PC-9 (cell line): ENCODE results near the gene SAMM50. TPM values are rescaled to one million over a fixed set of nuclear protein-coding genes. Genes with fewer than 3 reads are reported as not detected.

ENCODE experiments used
- BruUV-seq: library from RNA; stranded (reverse); fragments of 400-500 nt; replicated peaks from 2 replicates; lab custom pipeline; 2021; lab: Mats Ljungman, UMichigan
- CTCF ChIA-PET: fragments of 300-600 bp; sonication (Branson Sonifier 250); formaldehyde crosslinking; loops from one replicate; lab custom pipeline; 2022; ENCODE audit warnings: antibody characterized with exemption; lab: Charles Lee
- POLR2A ChIA-PET: fragments of 300-600 bp; sonication (Branson Sonifier 250); formaldehyde crosslinking; loops from one replicate; lab custom pipeline; 2022; ENCODE audit warnings: antibody characterized with exemption; ENCODE audit not compliant: unreplicated experiment; lab: Charles Lee
- DNase-seq, 2 experiments: peaks; one replicate each; pipeline versions ENCODE4 v3.0.0 to v3.0.0-alpha.2; 2015 to 2022; ENCODE audit warnings: mixed read lengths in 1 of 2
- H2AFZ ChIP-seq: fragments of 200-600 bp; sonication (generic); 2 replicates; pipeline ENCODE4 v1.8.1; 2017; ENCODE audit warnings: antibody characterized with exemption
- H3F3A ChIP-seq: fragments of 200-600 bp; sonication (generic); 2 replicates; pipeline ENCODE4 v1.8.1; 2017; ENCODE audit warnings: antibody characterized with exemption, mild to moderate bottlenecking, low read depth; ENCODE audit not compliant: insufficient read depth
- H3K27ac ChIP-seq: fragments of 200-600 bp; sonication (generic); 2 replicates; pipeline ENCODE4 v1.6.1; 2016; ENCODE audit warnings: mixed run types
- H3K27me3 ChIP-seq: fragments of 200-600 bp; sonication (generic); 2 replicates; pipeline ENCODE4 v1.6.1; 2016; ENCODE audit warnings: low read depth, mixed run types; ENCODE audit not compliant: insufficient read depth
- H3K36me3 ChIP-seq: fragments of 200-600 bp; sonication (generic); 2 replicates; pipeline ENCODE4 v1.6.1; 2016; ENCODE audit warnings: low read depth, mixed run types
- H3K4me1 ChIP-seq: fragments of 200-600 bp; sonication (generic); replicated peaks from 2 replicates; pipeline ENCODE4 v1.6.1; 2016; ENCODE audit warnings: mixed run types; ENCODE audit not compliant: insufficient read depth
- H3K4me2 ChIP-seq: fragments of 200-600 bp; sonication (generic); 2 replicates; pipeline ENCODE4 v1.6.1; 2017; ENCODE audit warnings: mixed run types
- H3K4me3 ChIP-seq: fragments of 200-600 bp; sonication (generic); 2 replicates; pipeline ENCODE4 v1.6.1; 2016; ENCODE audit warnings: mixed run types
- H3K79me2 ChIP-seq: fragments of 200-600 bp; sonication (generic); 2 replicates; pipeline ENCODE4 v1.6.1; 2017; ENCODE audit warnings: low read depth, mixed run types
- H3K9me2 ChIP-seq: fragments of 200-600 bp; sonication (generic); 2 replicates; pipeline ENCODE4 v1.8.1; 2017; ENCODE audit warnings: mild to moderate bottlenecking; ENCODE audit not compliant: insufficient read depth
- H3K9me3 ChIP-seq: fragments of 200-600 bp; sonication (generic); 2 replicates; pipeline ENCODE4 v1.8.1; 2016; ENCODE audit warnings: low read depth; ENCODE audit not compliant: insufficient read depth
- H4K20me1 ChIP-seq: fragments of 200-600 bp; sonication (generic); 2 replicates; pipeline ENCODE4 v1.8.1; 2017; ENCODE audit not compliant: insufficient read depth
- CTCF ChIP-seq: fragments of 200-600 bp; sonication (generic); conservative IDR thresholded peaks from 2 replicates; pipeline ENCODE4 v1.6.1; 2017; ENCODE audit warnings: mixed run types, antibody characterized with exemption, mild to moderate bottlenecking, moderate library complexity
- EZH2 ChIP-seq: fragments of 200-600 bp; sonication (generic); IDR thresholded peaks from 2 replicates; pipeline ENCODE4 v1.8.0; 2017; ENCODE audit warnings: antibody characterized with exemption, low read depth
- intact Hi-C: fragments of 100-400 bp; cut with micrococcal nuclease; formaldehyde crosslinking; loops from one replicate; pipeline ENCODE4 v1.10.0; 2022; ENCODE audit not compliant: unreplicated experiment
- total RNA-seq: library from RNA; stranded (reverse); gene quantifications from 2 replicates; pipeline ENCODE4 v1.2.3, GENCODE V29; 2021

The SAMM50 gene
- total RNA-seq, 1 experiment from 2014 or later: 73.9 TPM

DNA sequence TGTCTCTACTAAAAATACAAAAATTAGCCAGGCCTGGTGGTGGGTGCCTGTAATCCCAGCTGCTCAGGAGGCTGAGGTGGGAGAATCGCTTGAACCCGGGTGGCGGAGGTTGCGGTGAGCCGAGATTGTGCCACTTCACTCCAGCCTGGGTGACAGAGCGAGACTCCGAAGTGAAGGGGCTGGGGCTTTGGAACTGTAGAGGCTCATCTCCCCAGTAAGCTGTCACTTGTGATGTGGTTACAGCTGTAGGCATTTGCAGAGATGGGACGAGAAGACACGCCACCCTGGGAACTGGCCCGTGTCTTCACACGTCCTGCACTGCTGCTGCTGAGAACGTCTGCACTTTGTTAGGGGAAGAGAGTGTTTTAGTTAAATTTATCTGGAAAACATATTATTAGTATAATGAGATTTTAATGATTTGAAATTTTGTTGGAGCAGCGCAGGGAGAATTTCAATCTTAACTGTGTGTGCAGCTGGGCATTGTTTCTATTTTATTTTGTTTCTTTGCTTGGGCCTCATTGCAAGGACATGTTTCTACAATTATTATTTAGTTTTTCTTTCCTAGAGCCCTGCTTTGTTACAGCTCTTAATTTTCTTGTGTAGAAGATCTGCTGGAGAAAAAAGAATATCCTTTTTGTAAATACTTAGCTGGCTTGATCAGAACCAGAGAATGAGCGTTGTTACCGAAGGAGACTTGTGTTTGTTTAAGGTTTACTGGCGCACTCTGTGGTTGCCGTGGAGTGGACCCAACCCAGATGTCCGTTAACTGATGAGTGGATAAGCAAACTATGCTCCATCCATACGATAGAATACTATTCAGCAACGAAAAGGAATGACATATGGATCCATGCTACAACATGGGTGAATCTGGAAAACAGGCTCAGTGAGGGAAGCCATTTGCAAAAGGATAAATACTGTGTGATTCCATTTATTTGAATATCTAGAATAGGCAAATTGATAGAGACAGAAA is 87.3 kb downstream of the SAMM50 start:
- no peak overlapping the region for H3K27ac ChIP-seq
- H3K4me3 ChIP-seq: no peak overlapping the region
- no peaks in the 10 kb centered on the region for H3K9me3 ChIP-seq
- H3K4me1 ChIP-seq: peaks cover 8% of the 10 kb centered on the region
- BruUV-seq: no TSS peak
- CTCF ChIA-PET: no interaction called here
- no peak overlapping the region for H3K4me2 ChIP-seq
- intact Hi-C loops: no loop called here
- no peaks in the 10 kb centered on the region for H3K36me3 ChIP-seq
- POLR2A ChIA-PET: no interaction called here
- no peaks in the 10 kb centered on the region for H4K20me1 ChIP-seq
- H3F3A ChIP-seq: peaks cover 6% of the 10 kb centered on the region
- no peaks in the 10 kb centered on the region for H3K27me3 ChIP-seq
- no peak for TF ChIP-seq CTCF
- TF ChIP-seq EZH2: no peak
- no peaks in the 10 kb centered on the region for H3K9me2 ChIP-seq
- peak in 1 of 2 experiments; percentile 31 for DNase-seq
- H2AFZ ChIP-seq: no peak overlapping the region
- no peaks in the 10 kb centered on the region for H3K79me2 ChIP-seq

DNA sequence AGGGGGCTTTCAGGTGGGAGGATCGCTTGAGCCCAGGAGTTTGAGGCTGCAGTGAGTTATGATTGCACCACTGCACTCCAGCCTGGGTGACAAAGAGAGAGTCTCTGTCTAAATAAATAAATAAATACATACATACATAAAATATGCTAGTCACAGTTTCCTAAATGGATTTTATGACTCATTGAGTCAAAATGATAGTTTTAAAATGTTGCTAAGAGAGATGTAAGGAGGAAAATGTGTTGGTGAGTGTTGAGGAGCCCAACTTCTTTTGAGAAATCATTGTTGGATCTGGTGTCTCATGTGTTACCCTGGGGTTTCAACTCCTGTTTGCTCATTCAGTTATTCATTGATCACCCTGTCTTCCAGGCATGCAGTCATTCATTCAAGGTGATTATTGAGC is 89.9 kb downstream of the SAMM50 start:
- CTCF ChIA-PET: no interaction called here
- no peaks in the 10 kb centered on the region for H3K36me3 ChIP-seq
- intact Hi-C loops: no loop called here
- no TSS peak for BruUV-seq
- no peak overlapping the region for H3K4me2 ChIP-seq
- no peak overlapping the region for H3K4me3 ChIP-seq
- no peaks in the 10 kb centered on the region for H3K27me3 ChIP-seq
- no peaks in the 10 kb centered on the region for H3K9me3 ChIP-seq
- TF ChIP-seq CTCF (no peak), EZH2 (no peak)
- no peaks in the 10 kb centered on the region for H3F3A ChIP-seq
- no peak overlapping the region for H3K27ac ChIP-seq
- no peak overlapping the region for H2AFZ ChIP-seq
- POLR2A ChIA-PET: no interaction called here
- H4K20me1 ChIP-seq: no peaks in the 10 kb centered on the region
- no peaks in the 10 kb centered on the region for H3K9me2 ChIP-seq
- no peaks in the 10 kb centered on the region for H3K79me2 ChIP-seq
- H3K4me1 ChIP-seq: no peaks in the 10 kb centered on the region
- no peak for DNase-seq

Other genes starting within 250 kb of the SAMM50 start
- gene EFCAB6, start 143.1 kb upstream of the SAMM50 start, total RNA-seq: 2.3 and 2.5 TPM in 2 replicates
- gene SULT4A1, start 92.9 kb upstream of the SAMM50 start, total RNA-seq: 3.2 and 3.4 TPM in 2 replicates
- not detected in 2 replicates for gene PNPLA5, start 63.4 kb upstream of the SAMM50 start, total RNA-seq
- gene PNPLA3, start 31.6 kb upstream of the SAMM50 start, total RNA-seq: 22.2 and 26.8 TPM in 2 replicates
- gene PARVB, start 68.9 kb downstream of the SAMM50 start, total RNA-seq: 35.3 and 40.9 TPM in 2 replicates
- gene PARVG, start 225.5 kb downstream of the SAMM50 start, total RNA-seq: 0.20 TPM in 1 of 2 replicates, not detected in the other